ENCODE results near the gene EVI2A. TPM values are rescaled to one million over a fixed set of nuclear protein-coding genes. Genes with fewer than 3 reads are reported as not detected.

EVI2A gene
- total and polyA plus RNA-seq, 4 experiments from 2014 or later = 70.1 to 139 (median 105) TPM

- Histone ChIP-seq H3K9me3 (ENCODE audit: control insufficient read depth in 1 of 2, low read length in 2 of 2) (no peaks in the 10 kb centered on the region), H3K4me3 (ENCODE audit: low read length in 2 of 2) (peak overlapping the region in 1 of 2 donors; percentile 59), H3K4me1 (ENCODE audit: insufficient read depth, low read length) (peaks cover 61% of the 10 kb centered on the region), H3K36me3 (ENCODE audit: insufficient read depth, low read length) (peaks cover 19% of the 10 kb centered on the region), H3K27ac (ENCODE audit: low read depth, low read length) (peak overlapping the region; percentile 70), H3K27me3 (ENCODE audit: insufficient read depth, low read length) (no peaks in the 10 kb centered on the region)
- peak overlapping the region; percentile 80 to 96 (median 90) for H3K4me3 Mint-ChIP-seq
- POLR2A ChIA-PET (ENCODE audit: partially characterized antibody) = interaction anchor here (1.1 to 9.0 kb wide), 3 partner anchors 12 to 43 kb away, joined by 3 to 197 read pairs (median 8); partner anchors contain the start of gene EVI2A
- CTCF ChIA-PET (ENCODE audit: partially characterized antibody) = interaction anchor here (0.6 kb wide), 1 partner anchor 14 kb away, joined by 4 read pairs; no protein-coding TSS in a partner anchor
- H3K27me3 Mint-ChIP-seq = no peaks in the 10 kb centered on the region
- peak overlapping the region; percentile 92 to 98 (median 95) for H3K27ac Mint-ChIP-seq
- DNase-seq = no peak
- peaks cover 34 to 55% of the 10 kb centered on the region in 2 donors for H3K36me3 Mint-ChIP-seq
- intact Hi-C loops (cut with micrococcal nuclease) = no loop called here
- H3K9me3 Mint-ChIP-seq = peaks cover 0 to 3% (median 0%) of the 10 kb centered on the region in 8 donors
- H3K4me1 Mint-ChIP-seq = peaks cover 39 to 77% (median 58%) of the 10 kb centered on the region in 4 donors
These were observed 12.8 kb downstream of the EVI2A start for GRCh38 chr17:31308372-31309334.

DNA sequence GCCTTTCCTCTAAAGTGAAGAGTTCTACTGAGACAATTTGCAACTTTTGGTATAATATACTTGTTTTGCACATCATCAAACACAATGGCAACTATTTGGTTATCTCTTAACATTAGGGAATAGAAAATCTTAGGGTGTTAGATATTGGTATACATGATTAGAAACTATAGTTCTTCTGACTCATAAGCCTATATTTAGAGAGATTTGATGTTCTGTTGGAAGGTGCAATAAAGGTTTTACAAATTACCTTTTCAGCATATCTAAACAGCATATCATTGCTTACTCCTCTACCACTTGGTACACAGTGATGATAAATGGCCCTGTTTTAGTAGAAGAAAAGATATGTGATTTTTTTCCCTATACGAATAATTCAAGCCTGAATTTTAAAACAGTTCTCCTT lies 13.8 kb downstream of the EVI2A start:
- peaks cover 0 to 3% (median 0%) of the 10 kb centered on the region in 8 donors for H3K9me3 Mint-ChIP-seq
- H3K36me3 Mint-ChIP-seq = peaks cover 44 to 65% of the 10 kb centered on the region in 2 donors
- Histone ChIP-seq H3K4me3 (ENCODE audit: low read length in 2 of 2) (peak overlapping the region in 1 of 2 donors; percentile 29), H3K27ac (ENCODE audit: low read depth, low read length) (peak overlapping the region; percentile 70), H3K9me3 (ENCODE audit: control insufficient read depth in 1 of 2, low read length in 2 of 2) (no peaks in the 10 kb centered on the region), H3K4me1 (ENCODE audit: insufficient read depth, low read length) (peaks cover 61% of the 10 kb centered on the region), H3K36me3 (ENCODE audit: insufficient read depth, low read length) (peaks cover 25% of the 10 kb centered on the region), H3K27me3 (ENCODE audit: insufficient read depth, low read length) (no peaks in the 10 kb centered on the region)
- CTCF ChIA-PET (ENCODE audit: partially characterized antibody) = no interaction called here
- H3K27me3 Mint-ChIP-seq = no peaks in the 10 kb centered on the region
- intact Hi-C loops (cut with micrococcal nuclease) = loop anchor here (2.0 kb wide), 1 partner anchor 13 kb away; the partner anchor contains the start of gene EVI2A
- H3K4me3 Mint-ChIP-seq = peak overlapping the region; percentile 40 to 96 (median 90)
- POLR2A ChIA-PET (ENCODE audit: partially characterized antibody) = interaction anchor here (1.9 to 9.0 kb wide), 2 partner anchors 8 to 13 kb away, joined by 5 to 197 read pairs; partner anchors contain the start of gene EVI2A
- H3K4me1 Mint-ChIP-seq = peaks cover 42 to 77% (median 62%) of the 10 kb centered on the region in 4 donors
- no peak for DNase-seq
- H3K27ac Mint-ChIP-seq = peak overlapping the region; percentile 71 to 98 (median 95)

DNA sequence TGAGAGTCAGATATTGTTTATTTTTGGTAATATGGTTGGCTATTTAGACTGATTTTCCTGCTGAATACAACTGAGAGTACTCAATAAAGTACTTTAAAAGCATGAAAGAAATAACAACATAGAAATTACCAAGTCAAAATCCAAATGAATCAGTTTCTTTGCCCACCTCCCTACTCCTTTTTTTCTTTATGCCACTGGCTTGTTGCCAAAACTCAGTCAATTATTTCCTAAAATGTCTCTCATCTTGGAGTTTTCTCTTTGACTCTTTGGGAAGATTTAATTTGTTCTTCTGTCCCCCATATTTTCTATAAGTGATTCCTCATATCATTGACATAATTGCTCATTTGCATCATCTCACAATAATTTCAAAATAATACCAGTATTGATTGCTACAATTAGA lies 21.8 kb downstream of the EVI2A start:
- CTCF ChIA-PET (ENCODE audit: partially characterized antibody) = no interaction called here
- H3K27ac Mint-ChIP-seq = peak overlapping the region in 1 of 7 donors; percentile 14
- POLR2A ChIA-PET (ENCODE audit: partially characterized antibody) = no interaction called here
- H3K4me3 ChIP-seq (ENCODE audit: low read length in 2 of 2) = no peak overlapping the region
- H3K27me3 Mint-ChIP-seq = no peaks in the 10 kb centered on the region
- H3K4me3 Mint-ChIP-seq = no peak overlapping the region
- peaks cover 23 to 25% of the 10 kb centered on the region in 2 donors for H3K36me3 Mint-ChIP-seq
- no peak for DNase-seq
- H3K9me3 Mint-ChIP-seq = peaks cover 0 to 3% (median 0%) of the 10 kb centered on the region in 8 donors
- H3K9me3 ChIP-seq (ENCODE audit: control insufficient read depth in 1 of 2, low read length in 2 of 2) = no peaks in the 10 kb centered on the region
- H3K27ac ChIP-seq (ENCODE audit: low read depth, low read length) = no peak overlapping the region
- H3K27me3 ChIP-seq (ENCODE audit: insufficient read depth, low read length) = no peaks in the 10 kb centered on the region
- intact Hi-C loops (cut with micrococcal nuclease) = no loop called here
- H3K4me1 Mint-ChIP-seq = peaks cover 16 to 33% (median 20%) of the 10 kb centered on the region in 4 donors
- H3K36me3 ChIP-seq (ENCODE audit: insufficient read depth, low read length) = peaks cover 13% of the 10 kb centered on the region
- peaks cover 5% of the 10 kb centered on the region for H3K4me1 ChIP-seq (ENCODE audit: insufficient read depth, low read length)

- Histone ChIP-seq H3K9me3 (ENCODE audit: control insufficient read depth in 1 of 2, low read length in 2 of 2) (no peaks in the 10 kb centered on the region), H3K27ac (ENCODE audit: low read depth, low read length) (no peak within 1 kb of the TSS), H3K36me3 (ENCODE audit: insufficient read depth, low read length) (no peaks in the 10 kb centered on the region), H3K4me3 (ENCODE audit: low read length in 2 of 2) (no peak within 1 kb of the TSS), H3K4me1 (ENCODE audit: insufficient read depth, low read length) (no peaks in the 10 kb centered on the region), H3K27me3 (ENCODE audit: insufficient read depth, low read length) (no peaks in the 10 kb centered on the region)
- CTCF ChIA-PET (ENCODE audit: partially characterized antibody) = no interaction called here
- no peaks in the 10 kb centered on the region for H3K27me3 Mint-ChIP-seq
- H3K36me3 Mint-ChIP-seq = peaks cover 0 to 6% of the 10 kb centered on the region in 2 donors
- DNase-seq = no peak
- no peak within 1 kb of the TSS for H3K4me3 Mint-ChIP-seq
- no peaks in the 10 kb centered on the region for H3K9me3 Mint-ChIP-seq
- H3K27ac Mint-ChIP-seq = peak within 1 kb of the TSS in 1 of 7 donors; percentile 77
- H3K4me1 Mint-ChIP-seq = peaks cover 8 to 18% (median 13%) of the 10 kb centered on the region in 4 donors
- POLR2A ChIA-PET (ENCODE audit: partially characterized antibody) = no interaction called here
- intact Hi-C loops (cut with micrococcal nuclease) = no loop called here
These were observed 24.3 kb downstream of the EVI2A start, which contains the start of gene OMG for GRCh38 chr17:31297090-31297489. TSS of gene OMG (minus strand) at chr17:31297239. CDS start at chr17:31296331, 908 bp downstream.

- CTCF ChIA-PET (ENCODE audit: partially characterized antibody) = no interaction called here
- H3K27me3 ChIP-seq (ENCODE audit: insufficient read depth, low read length) = no peaks in the 10 kb centered on the region
- no peaks in the 10 kb centered on the region for H3K4me1 ChIP-seq (ENCODE audit: insufficient read depth, low read length)
- Mint-ChIP-seq H3K27ac (no peak overlapping the region), H3K4me1 (peaks cover 4 to 14% (median 5%) of the 10 kb centered on the region in 4 donors), H3K36me3 (peaks cover 0 to under 1% of the 10 kb centered on the region in 2 donors), H3K4me3 (no peak overlapping the region), H3K9me3 (no peaks in the 10 kb centered on the region), H3K27me3 (no peaks in the 10 kb centered on the region)
- no peaks in the 10 kb centered on the region for H3K9me3 ChIP-seq (ENCODE audit: control insufficient read depth in 1 of 2, low read length in 2 of 2)
- no peak overlapping the region for H3K27ac ChIP-seq (ENCODE audit: low read depth, low read length)
- POLR2A ChIA-PET (ENCODE audit: partially characterized antibody) = no interaction called here
- no peak overlapping the region for H3K4me3 ChIP-seq (ENCODE audit: low read length in 2 of 2)
- H3K36me3 ChIP-seq (ENCODE audit: insufficient read depth, low read length) = no peaks in the 10 kb centered on the region
- no peak for DNase-seq
- intact Hi-C loops (cut with micrococcal nuclease) = no loop called here
These were observed 25.3 kb downstream of the EVI2A start for GRCh38 chr17:31296142-31296541.

- Mint-ChIP-seq H3K36me3 (no peaks in the 10 kb centered on the region), H3K27me3 (no peaks in the 10 kb centered on the region), H3K4me3 (no peak overlapping the region), H3K4me1 (peaks cover 0 to 8% (median 2%) of the 10 kb centered on the region in 4 donors), H3K9me3 (no peaks in the 10 kb centered on the region), H3K27ac (no peak overlapping the region)
- no peaks in the 10 kb centered on the region for H3K27me3 ChIP-seq (ENCODE audit: insufficient read depth, low read length)
- intact Hi-C loops (cut with micrococcal nuclease) = no loop called here
- H3K9me3 ChIP-seq (ENCODE audit: control insufficient read depth in 1 of 2, low read length in 2 of 2) = no peaks in the 10 kb centered on the region
- CTCF ChIA-PET (ENCODE audit: partially characterized antibody) = no interaction called here
- H3K36me3 ChIP-seq (ENCODE audit: insufficient read depth, low read length) = no peaks in the 10 kb centered on the region
- H3K4me1 ChIP-seq (ENCODE audit: insufficient read depth, low read length) = no peaks in the 10 kb centered on the region
- no peak overlapping the region for H3K27ac ChIP-seq (ENCODE audit: low read depth, low read length)
- no peak overlapping the region for H3K4me3 ChIP-seq (ENCODE audit: low read length in 2 of 2)
- POLR2A ChIA-PET (ENCODE audit: partially characterized antibody) = no interaction called here
- DNase-seq = no peak
These were observed 25.9 kb downstream of the EVI2A start for GRCh38 chr17:31295489-31295871.

DNA sequence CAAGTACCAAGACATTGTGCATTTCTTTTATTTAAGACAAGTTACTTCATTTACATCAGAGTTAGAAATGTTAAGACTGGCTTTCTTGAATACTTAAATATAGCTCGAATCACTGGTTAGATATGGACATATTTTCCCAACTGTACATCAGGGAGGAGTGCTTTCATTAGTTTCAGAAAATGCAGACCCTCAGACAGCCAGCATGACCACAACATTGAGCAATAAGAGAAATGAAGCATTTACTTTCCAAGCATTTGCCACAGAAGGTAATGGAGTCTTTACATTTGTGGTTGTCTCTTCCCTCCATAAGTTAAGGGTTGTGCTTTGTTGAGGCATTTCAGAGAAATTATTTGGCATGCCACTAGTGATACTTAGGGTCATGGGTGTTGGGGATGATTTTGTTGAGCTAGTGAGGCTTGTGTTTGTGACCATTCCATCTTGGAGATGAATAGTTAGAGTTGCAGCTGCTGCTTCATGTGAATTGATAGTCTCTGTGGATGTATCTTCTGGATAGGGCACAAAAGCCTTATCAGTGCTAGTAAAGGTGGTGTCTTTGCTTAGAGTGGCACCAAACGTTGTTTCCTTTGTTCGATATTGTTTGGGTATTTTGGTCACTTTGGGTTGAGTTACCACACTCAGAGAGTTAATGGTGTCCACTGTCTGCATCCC lies 26.5 kb downstream of the EVI2A start:
- H3K4me1 ChIP-seq (ENCODE audit: insufficient read depth, low read length) = no peaks in the 10 kb centered on the region
- Mint-ChIP-seq H3K27ac (no peak overlapping the region), H3K36me3 (no peaks in the 10 kb centered on the region), H3K4me3 (no peak overlapping the region), H3K9me3 (no peaks in the 10 kb centered on the region), H3K4me1 (peaks cover 0 to 9% (median 3%) of the 10 kb centered on the region in 4 donors), H3K27me3 (no peaks in the 10 kb centered on the region)
- CTCF ChIA-PET (ENCODE audit: partially characterized antibody) = no interaction called here
- intact Hi-C loops (cut with micrococcal nuclease) = no loop called here
- POLR2A ChIA-PET (ENCODE audit: partially characterized antibody) = interaction anchor here (1.2 kb wide), 1 partner anchor 11 kb away, joined by 3 read pairs; no protein-coding TSS in a partner anchor
- H3K27me3 ChIP-seq (ENCODE audit: insufficient read depth, low read length) = no peaks in the 10 kb centered on the region
- H3K27ac ChIP-seq (ENCODE audit: low read depth, low read length) = no peak overlapping the region
- DNase-seq = no peak
- H3K4me3 ChIP-seq (ENCODE audit: low read length in 2 of 2) = no peak overlapping the region
- H3K36me3 ChIP-seq (ENCODE audit: insufficient read depth, low read length) = no peaks in the 10 kb centered on the region
- H3K9me3 ChIP-seq (ENCODE audit: control insufficient read depth in 1 of 2, low read length in 2 of 2) = no peaks in the 10 kb centered on the region
